GM12891 (cell line): ENCODE results near the gene FXYD2.

Experiments
- POLR2A ChIP-seq: IDR thresholded peaks from 2 replicates; pipeline ENCODE4 v1.6.1; 2011; ENCODE audit warnings: low read depth, low read length, control low read depth
- POLR2AphosphoS5 ChIP-seq: IDR thresholded peaks from 2 replicates; pipeline ENCODE4 v1.6.1; 2011; ENCODE audit warnings: low read depth, low read length, control low read depth
- POU2F2 ChIP-seq: IDR thresholded peaks from 2 replicates; pipeline ENCODE4 v1.6.1; 2011; ENCODE audit warnings: low read depth, mild to moderate bottlenecking, control low read depth, low read length, moderate library complexity
- TAF1 ChIP-seq: IDR thresholded peaks from 2 replicates; pipeline ENCODE4 v1.6.1; 2011; ENCODE audit warnings: low read depth, low read length, control low read depth

GRCh38 chr11:117835576-117835975 is 11.0 kb upstream of the FXYD2 start:
- TF ChIP-seq TAF1, result no peak
- TF ChIP-seq POLR2A, result no peak
- TF ChIP-seq POLR2AphosphoS5, result no peak
- TF ChIP-seq POU2F2, result no peak
